ENCODE data around the gene TICRR.
"Not testable (repeated sequence)": the region's sequence is repeated elsewhere in the genome, so short reads cannot be mapped to it uniquely, and the experiment has no call there.

Gene TICRR, protein sequence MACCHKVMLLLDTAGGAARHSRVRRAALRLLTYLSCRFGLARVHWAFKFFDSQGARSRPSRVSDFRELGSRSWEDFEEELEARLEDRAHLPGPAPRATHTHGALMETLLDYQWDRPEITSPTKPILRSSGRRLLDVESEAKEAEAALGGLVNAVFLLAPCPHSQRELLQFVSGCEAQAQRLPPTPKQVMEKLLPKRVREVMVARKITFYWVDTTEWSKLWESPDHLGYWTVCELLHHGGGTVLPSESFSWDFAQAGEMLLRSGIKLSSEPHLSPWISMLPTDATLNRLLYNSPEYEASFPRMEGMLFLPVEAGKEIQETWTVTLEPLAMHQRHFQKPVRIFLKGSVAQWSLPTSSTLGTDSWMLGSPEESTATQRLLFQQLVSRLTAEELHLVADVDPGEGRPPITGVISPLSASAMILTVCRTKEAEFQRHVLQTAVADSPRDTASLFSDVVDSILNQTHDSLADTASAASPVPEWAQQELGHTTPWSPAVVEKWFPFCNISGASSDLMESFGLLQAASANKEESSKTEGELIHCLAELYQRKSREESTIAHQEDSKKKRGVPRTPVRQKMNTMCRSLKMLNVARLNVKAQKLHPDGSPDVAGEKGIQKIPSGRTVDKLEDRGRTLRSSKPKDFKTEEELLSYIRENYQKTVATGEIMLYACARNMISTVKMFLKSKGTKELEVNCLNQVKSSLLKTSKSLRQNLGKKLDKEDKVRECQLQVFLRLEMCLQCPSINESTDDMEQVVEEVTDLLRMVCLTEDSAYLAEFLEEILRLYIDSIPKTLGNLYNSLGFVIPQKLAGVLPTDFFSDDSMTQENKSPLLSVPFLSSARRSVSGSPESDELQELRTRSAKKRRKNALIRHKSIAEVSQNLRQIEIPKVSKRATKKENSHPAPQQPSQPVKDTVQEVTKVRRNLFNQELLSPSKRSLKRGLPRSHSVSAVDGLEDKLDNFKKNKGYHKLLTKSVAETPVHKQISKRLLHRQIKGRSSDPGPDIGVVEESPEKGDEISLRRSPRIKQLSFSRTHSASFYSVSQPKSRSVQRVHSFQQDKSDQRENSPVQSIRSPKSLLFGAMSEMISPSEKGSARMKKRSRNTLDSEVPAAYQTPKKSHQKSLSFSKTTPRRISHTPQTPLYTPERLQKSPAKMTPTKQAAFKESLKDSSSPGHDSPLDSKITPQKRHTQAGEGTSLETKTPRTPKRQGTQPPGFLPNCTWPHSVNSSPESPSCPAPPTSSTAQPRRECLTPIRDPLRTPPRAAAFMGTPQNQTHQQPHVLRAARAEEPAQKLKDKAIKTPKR (N-terminal part only)

GRCh38 chr15:89575146-89575655 is at the start of gene TICRR:
TSS of gene TICRR (plus strand) at chr15:89575469. CDS start at chr15:89575587, 118 bp downstream.
- DNase-seq (ENCODE audit: low read depth in 2 of 2): peak; percentile 86 to 93

GRCh38 chr15:89526181-89526580 is 49.1 kb upstream of the TICRR start:
- DNase-seq (ENCODE audit: low read depth in 2 of 2): no peak

DNA sequence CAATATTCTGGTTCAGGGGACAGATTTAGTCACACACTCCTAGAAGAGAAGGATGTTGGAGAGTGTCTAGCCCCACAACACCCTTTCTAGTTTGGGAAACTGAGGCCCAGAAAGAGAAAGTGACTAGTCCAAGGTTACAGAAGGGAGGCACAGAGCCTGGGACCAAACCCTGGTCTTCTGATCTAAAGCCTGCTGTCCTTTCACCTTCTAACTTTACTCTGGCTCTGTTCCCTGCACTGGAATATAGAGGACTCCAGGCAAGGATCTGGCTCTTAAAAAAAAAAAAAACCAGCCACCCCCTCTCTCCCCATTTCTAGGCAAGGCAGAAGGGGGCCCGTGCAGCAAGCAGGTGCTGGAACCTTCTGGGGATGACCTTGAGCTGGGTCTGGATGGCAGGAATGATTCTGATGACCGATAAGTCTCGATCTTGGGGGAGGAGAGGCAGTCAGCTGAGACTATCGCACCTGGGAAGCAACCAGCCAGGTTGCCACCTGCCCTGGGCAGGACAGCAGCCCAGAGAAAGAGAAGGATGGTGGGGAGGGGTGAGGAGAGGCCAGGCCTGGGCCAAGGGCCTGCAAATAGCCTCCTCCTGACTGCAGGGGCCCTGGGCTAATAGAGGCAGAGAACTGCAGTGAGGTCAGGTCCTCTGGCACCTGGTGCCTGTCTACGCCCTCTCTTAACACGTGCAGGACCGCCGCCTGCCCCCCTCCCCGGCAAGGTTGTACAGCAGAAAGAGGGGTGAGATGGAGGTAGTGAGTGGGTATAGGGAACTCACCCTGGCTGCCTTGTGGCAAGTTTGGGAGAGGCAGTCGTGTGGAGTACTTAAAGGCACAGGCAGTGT is 48.4 kb upstream of the TICRR start:
- no peak for DNase-seq (ENCODE audit: low read depth in 2 of 2)

DNA sequence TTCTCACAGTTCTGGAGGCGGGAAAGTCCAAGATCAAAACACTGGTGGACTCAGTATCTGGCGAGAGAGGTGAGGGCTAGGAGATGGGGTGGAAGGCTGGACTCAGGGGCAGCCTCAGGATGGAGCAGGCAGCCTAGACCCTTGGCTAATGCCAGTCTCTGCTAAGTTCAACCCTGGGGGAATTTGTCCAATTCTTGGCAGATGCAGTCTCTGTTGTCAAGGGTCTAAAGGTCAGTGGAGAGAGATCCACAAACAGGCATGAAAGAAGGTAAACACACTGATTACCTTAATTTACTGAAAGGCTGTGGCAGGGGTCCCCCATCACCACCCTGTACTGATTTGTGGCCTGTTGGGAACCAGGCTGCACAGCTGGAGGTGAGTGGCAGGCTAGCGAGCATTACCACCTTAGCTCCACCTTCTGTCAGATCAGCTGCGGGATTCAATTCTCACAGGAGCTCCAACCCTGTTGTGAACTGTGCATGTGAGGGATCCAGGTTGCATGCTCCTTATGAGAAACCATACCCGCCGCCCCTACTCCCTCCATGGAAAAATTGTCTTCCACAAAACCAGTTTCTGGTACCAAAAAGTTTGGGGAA is 46.4 kb upstream of the TICRR start:
- DNase-seq (ENCODE audit: low read depth in 2 of 2): no peak

GRCh38 chr15:89530976-89531375 is 44.3 kb upstream of the TICRR start:
- DNase-seq (ENCODE audit: low read depth in 2 of 2): no peak

GRCh38 chr15:89531796-89532537 is 43.3 kb upstream of the TICRR start:
- no peak for DNase-seq (ENCODE audit: low read depth in 2 of 2)

GRCh38 chr15:89533861-89534544 is 41.3 kb upstream of the TICRR start:
- no peak for DNase-seq (ENCODE audit: low read depth in 2 of 2)

GRCh38 chr15:89539027-89539426 is 36.2 kb upstream of the TICRR start:
- no peak for DNase-seq (ENCODE audit: low read depth in 2 of 2)

DNA sequence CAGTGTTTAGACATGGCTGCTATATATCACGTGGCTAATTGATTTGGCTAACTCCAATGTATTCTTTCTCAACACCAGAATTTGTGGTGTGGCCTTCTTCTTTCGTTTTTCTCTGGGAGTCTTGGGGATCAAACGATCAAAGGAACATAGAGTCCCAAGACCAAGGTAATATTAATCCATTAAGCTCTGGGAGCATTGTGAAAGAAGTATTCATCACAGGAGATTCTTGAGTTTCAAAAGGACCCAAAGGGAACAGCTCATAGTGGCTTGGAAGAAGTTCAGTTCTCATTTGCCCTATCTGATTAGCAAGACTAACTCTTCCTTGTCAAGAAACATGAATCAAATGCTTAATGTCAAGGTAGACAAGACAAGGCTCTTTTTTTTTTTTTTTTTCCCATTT is 32.9 kb upstream of the TICRR start:
- no peak for DNase-seq (ENCODE audit: low read depth in 2 of 2)

GRCh38 chr15:89543389-89543788 is 31.9 kb upstream of the TICRR start:
- no peak for DNase-seq (ENCODE audit: low read depth in 2 of 2)

DNA sequence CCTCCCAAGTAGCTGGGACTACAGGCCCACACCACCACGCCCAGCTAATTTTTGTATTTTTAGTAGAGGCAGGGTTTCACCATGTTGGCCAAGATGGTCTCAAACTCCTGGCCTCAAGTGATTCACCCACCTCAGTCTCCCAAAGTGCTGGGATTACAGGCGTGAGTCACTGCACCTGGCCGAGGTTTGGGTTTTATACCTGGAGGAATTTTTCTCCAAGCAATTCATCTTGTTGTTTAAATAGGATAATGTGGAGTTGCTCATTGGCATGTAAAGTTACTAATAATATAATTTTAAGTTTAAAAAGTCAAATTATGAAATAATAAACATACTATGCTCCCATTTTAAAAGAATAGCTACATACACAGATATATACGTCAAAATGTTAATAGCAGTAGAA is 26.1 kb upstream of the TICRR start:
- DNase-seq (ENCODE audit: low read depth in 2 of 2): not testable (repeated sequence)

GRCh38 chr15:89550427-89550826 is 24.8 kb upstream of the TICRR start:
- DNase-seq (ENCODE audit: low read depth in 2 of 2): no peak

- no peak for DNase-seq (ENCODE audit: low read depth in 2 of 2)
Measured at GRCh38 chr15:89551550-89551949, 23.7 kb upstream of the TICRR start.

- DNase-seq (ENCODE audit: low read depth in 2 of 2): no peak
Measured at GRCh38 chr15:89553632-89554031, 21.6 kb upstream of the TICRR start.

GRCh38 chr15:89554247-89554646 is 21.0 kb upstream of the TICRR start:
- no peak for DNase-seq (ENCODE audit: low read depth in 2 of 2)

GRCh38 chr15:89555768-89556167 is 19.5 kb upstream of the TICRR start:
- DNase-seq (ENCODE audit: low read depth in 2 of 2): no peak

DNA sequence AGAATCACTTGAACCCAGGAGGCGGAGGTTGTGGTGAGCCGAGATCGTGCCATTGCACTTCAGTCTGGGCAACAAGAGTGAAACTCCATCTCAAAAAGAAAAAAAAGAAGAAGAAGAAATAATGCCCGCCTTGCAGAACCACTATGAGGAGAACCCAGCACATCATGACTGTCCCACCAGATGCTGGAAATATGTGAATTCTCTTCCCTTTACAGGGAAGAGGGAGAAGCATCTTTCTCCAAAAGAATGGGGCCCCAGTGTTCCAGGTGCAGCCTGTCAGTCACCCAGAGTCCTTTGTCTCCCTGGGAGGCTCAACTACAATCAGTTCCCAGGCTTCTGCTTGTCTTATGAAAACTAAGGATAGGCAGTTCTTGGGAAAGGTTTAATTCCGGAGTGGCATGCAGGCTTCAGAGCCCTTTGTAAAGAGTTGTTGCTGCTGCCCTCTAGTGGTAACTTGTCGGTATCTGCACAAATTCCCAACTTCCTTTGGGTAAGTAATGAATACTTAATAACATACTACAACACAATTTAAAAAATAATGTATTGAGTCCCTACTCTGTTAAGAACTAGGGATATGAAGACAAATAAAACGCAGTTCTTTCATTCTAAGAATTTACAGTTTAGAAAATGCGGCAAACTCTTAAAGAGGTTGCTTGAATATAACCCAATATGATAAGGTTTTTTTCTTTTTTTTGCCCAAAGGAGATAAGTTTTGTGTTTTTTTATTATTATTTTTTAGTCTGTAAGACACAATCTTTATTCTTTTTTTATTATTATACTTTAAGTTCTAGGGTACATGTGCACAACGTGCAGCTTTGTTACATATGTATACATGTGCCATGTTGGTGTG is 18.6 kb upstream of the TICRR start:
- DNase-seq (ENCODE audit: low read depth in 2 of 2): peak in 1 of 2 donors; percentile 8

DNA sequence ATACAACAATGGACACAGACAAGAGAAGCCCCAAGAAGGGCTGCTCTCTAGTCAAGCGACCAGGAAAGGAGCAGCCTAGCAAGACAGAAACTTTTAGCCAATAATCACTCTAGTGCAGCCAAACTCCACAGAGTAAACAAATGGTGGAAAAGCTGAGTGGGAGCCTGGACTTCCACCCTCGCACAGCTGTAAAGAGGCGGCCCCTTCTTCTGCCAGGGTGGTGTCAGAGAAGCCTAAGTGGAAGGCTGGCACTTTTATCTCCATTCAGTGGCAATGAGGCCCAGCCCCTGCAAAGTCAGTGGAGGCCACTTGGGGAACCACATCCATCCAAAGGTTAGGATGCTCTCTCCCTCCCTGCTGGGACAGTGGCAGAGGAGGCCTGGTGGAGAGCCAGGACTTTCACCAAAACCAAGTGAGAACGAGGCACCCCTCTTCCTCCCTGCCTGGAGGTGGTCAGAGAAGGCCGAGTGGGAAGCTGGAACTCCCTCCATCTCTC is 15.5 kb upstream of the TICRR start:
- DNase-seq (ENCODE audit: low read depth in 2 of 2): no peak

Data from stimulated activated CD8-positive, alpha-beta memory T cell treated with anti-CD3 and anti-CD28 coated beads, Interleukin-15, amount 100 ng/mL, for 4 hours (primary cell).